Lung (tissue), 12 donors: ENCODE results near the gene FGGY. TPM values are rescaled to one million over a fixed set of nuclear protein-coding genes. Genes with fewer than 3 reads are reported as not detected.

Source experiments
- ATAC-seq: fragments of 200-7000 bp; cut with Tn5 transposase; one replicate; pipeline ENCODE4 v1.9.1; 2020; ENCODE audit warnings: moderate number of reproducible peaks; ENCODE audit not compliant: insufficient read depth, low FRiP score
- DNase-seq, 3 donors: peaks; one replicate each; pipeline ENCODE4 v3.0.0-alpha.2; 2013 to 2017
- H3K27ac ChIP-seq, 2 donors: one replicate each; pipeline ENCODE4 v1.5.1; 2013; ENCODE audit warnings: mild to moderate bottlenecking in 2 of 2, moderate library complexity in 2 of 2, control low read depth in 1 of 2, inconsistent platforms in 1 of 2, low read depth in 1 of 2, low read length in 1 of 2
- H3K27me3 ChIP-seq, 3 donors: one replicate each; pipeline ENCODE4 v1.5.1; 2013; ENCODE audit warnings: low read length in 2 of 3; ENCODE audit not compliant: control insufficient read depth in 3 of 3, insufficient read depth in 3 of 3
- H3K36me3 ChIP-seq, 4 donors: one replicate each; pipeline ENCODE4 v1.5.1; 2013; ENCODE audit warnings: low read length in 4 of 4, mild to moderate bottlenecking in 1 of 4, moderate library complexity in 1 of 4; ENCODE audit not compliant: control insufficient read depth in 4 of 4, insufficient read depth in 4 of 4
- H3K4me1 ChIP-seq, 5 donors: one replicate each; pipeline ENCODE4 v1.5.1; 2013; ENCODE audit warnings: low read length in 5 of 5, mild to moderate bottlenecking in 2 of 5, moderate library complexity in 1 of 5; ENCODE audit not compliant: control insufficient read depth in 5 of 5, insufficient read depth in 5 of 5
- H3K4me3 ChIP-seq: one replicate; pipeline ENCODE4 v1.5.1; 2013; ENCODE audit warnings: mild to moderate bottlenecking, control low read depth, moderate library complexity
- H3K9ac ChIP-seq, 2 donors: one replicate each; pipeline ENCODE4 v1.5.1; 2013; ENCODE audit warnings: low read length in 2 of 2, control low read depth in 1 of 2; ENCODE audit not compliant: insufficient read depth in 1 of 2
- H3K9me3 ChIP-seq, 4 donors: one replicate each; pipeline ENCODE4 v1.5.1; 2013; ENCODE audit warnings: low read length in 3 of 4, mild to moderate bottlenecking in 1 of 4, moderate library complexity in 1 of 4; ENCODE audit not compliant: control insufficient read depth in 4 of 4, insufficient read depth in 3 of 4
- WGBS, 2 donors: extraction: QIAGEN DNeasy Blood & Tissue Kit; methylation state at CpG; one replicate each; pipeline ENCODE4 v1.1.7; 2013; 5-methylcytosine and 5-hydroxymethylcytosine counted together
- polyA plus RNA-seq, 2 donors: library from polyadenylated mRNA; stranded (reverse); fragments of 200-250 nt; gene quantifications; one replicate each; pipeline ENCODE4 v1.2.1, GENCODE V29; 2013
- total RNA-seq, 2 donors: library from RNA; depleted of rRNA in 1 of 2; stranded (reverse); fragments of >200 nt in 1 of 2; gene quantifications; one replicate each; pipeline ENCODE4 v1.2.1, GENCODE V29; 2014 to 2021
- TF ChIP-seq, protein P1 (sequence below): IDR thresholded peaks from 2 replicates; pipeline ENCODE4 v1.5.1; 2012; ENCODE audit warnings: mild to moderate bottlenecking; ENCODE audit errors: control extremely low read depth, extremely low read depth
- donor health status: control.
- donor health status: control.
- donor health status: Bipolar disorder and iron deficiency.
- donor health status: healthy.
- donor health status: DM: yes; HTN: yes; CAD: no.

FGGY gene
- total and polyA plus RNA-seq, 4 donors = 16.1 to 42.3 (median 18.3) TPM

DNA sequence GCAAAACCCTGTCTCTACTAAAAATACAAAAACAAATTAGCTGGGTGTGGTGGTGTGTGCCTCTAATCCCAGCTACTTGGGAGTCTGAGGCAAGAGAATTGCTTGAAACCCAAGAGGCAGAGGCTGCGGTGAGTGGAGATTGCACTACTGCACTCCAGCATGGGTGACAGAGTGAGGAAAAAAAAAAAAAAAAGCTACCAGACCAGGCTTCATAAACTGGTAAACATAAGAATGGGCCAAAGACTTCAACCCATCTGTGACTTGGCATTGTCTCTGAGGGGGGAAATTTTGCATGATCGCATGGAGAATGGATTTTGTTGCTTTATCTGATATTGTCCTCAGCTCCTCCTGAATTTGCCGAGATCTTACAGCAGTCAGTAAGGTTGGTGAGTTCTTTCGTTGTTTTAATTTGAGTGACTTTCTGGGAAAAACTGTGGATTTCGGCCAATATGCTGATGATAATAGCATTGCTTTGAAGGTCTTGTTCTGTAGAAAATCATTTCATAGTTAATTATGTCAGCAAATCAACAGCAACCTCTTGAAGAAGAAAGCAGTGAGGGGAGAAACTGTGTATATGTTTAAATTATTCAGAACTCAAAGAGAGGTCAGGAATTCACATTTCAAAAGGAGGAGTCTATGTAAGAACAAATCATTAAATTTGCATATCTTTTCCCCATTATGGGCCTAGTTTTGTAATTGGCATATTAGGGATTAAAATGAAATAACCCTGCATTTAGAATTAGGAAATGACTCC, 13.1 kb downstream of the FGGY start:
- Histone ChIP-seq H3K27me3 (no peaks in the 10 kb centered on the region), H3K9ac (peak overlapping the region in 1 of 2 donors; percentile 59), H3K4me1 (peaks cover 0 to 23% (median 10%) of the 10 kb centered on the region in 5 donors), H3K36me3 (no peaks in the 10 kb centered on the region), H3K9me3 (peaks cover 0 to 2% (median 0%) of the 10 kb centered on the region in 4 donors), H3K4me3 (no peak overlapping the region), H3K27ac (no peak overlapping the region)
- TF ChIP-seq, protein P1, sequence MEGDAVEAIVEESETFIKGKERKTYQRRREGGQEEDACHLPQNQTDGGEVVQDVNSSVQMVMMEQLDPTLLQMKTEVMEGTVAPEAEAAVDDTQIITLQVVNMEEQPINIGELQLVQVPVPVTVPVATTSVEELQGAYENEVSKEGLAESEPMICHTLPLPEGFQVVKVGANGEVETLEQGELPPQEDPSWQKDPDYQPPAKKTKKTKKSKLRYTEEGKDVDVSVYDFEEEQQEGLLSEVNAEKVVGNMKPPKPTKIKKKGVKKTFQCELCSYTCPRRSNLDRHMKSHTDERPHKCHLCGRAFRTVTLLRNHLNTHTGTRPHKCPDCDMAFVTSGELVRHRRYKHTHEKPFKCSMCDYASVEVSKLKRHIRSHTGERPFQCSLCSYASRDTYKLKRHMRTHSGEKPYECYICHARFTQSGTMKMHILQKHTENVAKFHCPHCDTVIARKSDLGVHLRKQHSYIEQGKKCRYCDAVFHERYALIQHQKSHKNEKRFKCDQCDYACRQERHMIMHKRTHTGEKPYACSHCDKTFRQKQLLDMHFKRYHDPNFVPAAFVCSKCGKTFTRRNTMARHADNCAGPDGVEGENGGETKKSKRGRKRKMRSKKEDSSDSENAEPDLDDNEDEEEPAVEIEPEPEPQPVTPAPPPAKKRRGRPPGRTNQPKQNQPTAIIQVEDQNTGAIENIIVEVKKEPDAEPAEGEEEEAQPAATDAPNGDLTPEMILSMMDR = no peak
- ATAC-seq (no peak), DNase-seq (peak; percentile 58 to 95 (median 94))
- WGBS, 2 donors = 84 to 90% methylated on average over 5 of the region's 5 CpGs

DNA sequence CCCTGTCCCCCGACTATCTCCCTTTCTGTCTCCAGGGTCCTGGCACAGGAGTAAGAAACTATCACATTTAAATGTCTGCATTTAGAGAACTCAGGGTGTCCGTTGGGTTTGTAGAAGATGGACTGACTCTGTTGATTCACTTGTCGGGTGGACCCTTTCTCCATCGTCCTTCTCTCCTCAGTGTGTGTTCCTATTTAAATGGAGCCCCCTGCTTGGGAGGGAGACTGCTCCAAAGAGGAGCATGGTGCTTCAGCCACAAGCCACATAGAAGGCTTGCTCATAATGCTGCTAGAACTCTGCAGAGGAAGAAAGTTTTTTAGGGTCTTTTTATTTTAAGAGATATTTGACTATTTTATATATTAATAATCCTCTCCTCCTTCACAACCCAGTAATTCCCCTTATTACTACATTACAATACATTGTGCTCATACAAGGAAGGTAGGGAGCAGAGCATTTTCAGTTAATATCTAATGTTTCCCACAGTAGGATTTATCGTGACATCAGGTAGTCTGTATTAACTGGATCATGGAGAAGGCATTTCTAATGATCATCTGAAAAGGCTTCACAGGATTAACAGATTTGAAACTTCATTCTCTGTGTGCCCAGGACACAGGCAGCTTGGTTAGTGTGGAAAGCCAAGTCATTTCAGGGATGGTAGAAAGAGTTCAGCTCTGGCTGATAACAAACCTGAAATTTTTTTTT, 13.8 kb downstream of the FGGY start:
- Histone ChIP-seq H3K27me3 (no peaks in the 10 kb centered on the region), H3K4me1 (peaks cover 0 to 31% (median 13%) of the 10 kb centered on the region in 5 donors), H3K9me3 (peaks cover 0 to under 1% (median 0%) of the 10 kb centered on the region in 4 donors), H3K9ac (peak overlapping the region in 1 of 2 donors; percentile 14), H3K36me3 (no peaks in the 10 kb centered on the region), H3K4me3 (no peak overlapping the region), H3K27ac (no peak overlapping the region)
- ATAC-seq (no peak), DNase-seq (peak in 1 of 3 donors; percentile 20)
- WGBS, 2 donors = 90 to 94% methylated on average over 5 of the region's 5 CpGs
- TF ChIP-seq, protein P1 = no peak

DNA sequence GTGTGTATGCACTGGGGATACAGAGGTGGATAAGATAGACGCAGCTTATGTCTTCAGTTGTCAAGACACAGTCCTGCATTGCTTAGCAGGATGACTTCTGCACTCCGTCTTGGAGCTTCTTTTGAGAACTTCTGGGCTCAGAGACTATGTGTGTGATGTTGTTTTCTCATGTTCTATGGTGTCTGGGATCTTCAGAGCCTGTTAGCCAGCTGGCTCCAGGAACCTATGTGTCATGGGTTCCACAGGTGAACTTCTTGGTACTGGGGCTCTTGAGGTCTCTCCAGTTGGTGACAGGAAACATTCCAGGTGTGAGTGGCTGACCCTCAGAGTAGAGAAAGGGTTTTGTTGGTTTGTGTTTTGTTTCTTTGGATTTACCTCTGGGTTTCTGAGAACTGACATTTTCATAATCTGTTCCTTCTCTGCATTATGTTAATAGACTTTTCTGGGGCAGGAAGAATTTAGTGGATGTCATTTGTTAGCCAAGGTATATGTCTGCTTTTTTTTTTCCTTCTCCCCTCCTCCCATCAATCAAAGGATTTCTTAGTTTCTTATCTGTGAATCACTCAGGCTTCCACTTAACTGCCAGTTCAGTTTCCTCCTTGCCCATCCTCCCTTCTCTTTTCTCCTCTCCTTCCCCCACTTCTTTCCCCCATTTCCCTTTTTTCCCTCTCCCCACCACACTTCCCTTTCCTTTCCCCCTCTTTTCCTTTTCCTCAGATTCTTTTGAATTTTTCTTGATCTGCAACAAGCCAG, 18.1 kb downstream of the FGGY start:
- Histone ChIP-seq H3K27ac (no peak overlapping the region), H3K9me3 (no peaks in the 10 kb centered on the region), H3K4me1 (peaks cover 2 to 54% (median 15%) of the 10 kb centered on the region in 5 donors), H3K36me3 (no peaks in the 10 kb centered on the region), H3K27me3 (no peaks in the 10 kb centered on the region), H3K9ac (no peak overlapping the region), H3K4me3 (no peak overlapping the region)
- no peak for DNase-seq
- TF ChIP-seq, protein P1 = no peak
- 98 to 100% methylated on average over 2 of the region's 2 CpGs for WGBS, 2 donors
- no peak for ATAC-seq
